Progenitor cell of endocrine pancreas (in vitro differentiated cells): Measurements from ENCODE around the gene PRKCD. TPM values are rescaled to one million over a fixed set of nuclear protein-coding genes. Genes with fewer than 3 reads are reported as not detected.

ENCODE experiments used
- DNase-seq: peaks from one replicate; pipeline ENCODE4 v3.0.0; 2021; ENCODE audit warnings: low spot score; ENCODE audit not compliant: unreplicated experiment
- H3K27ac Mint-ChIP-seq: 2 replicates; pipeline ENCODE4 v1.8.0; 2021; ENCODE audit warnings: mild to moderate bottlenecking, moderate library complexity, mixed read lengths
- H3K27me3 Mint-ChIP-seq: 2 replicates; pipeline ENCODE4 v1.8.0; 2021; ENCODE audit warnings: mixed read lengths
- H3K36me3 Mint-ChIP-seq: 2 replicates; pipeline ENCODE4 v1.8.0; 2022; ENCODE audit warnings: mixed read lengths; ENCODE audit not compliant: insufficient read depth
- H3K4me1 Mint-ChIP-seq: 2 replicates; pipeline ENCODE4 v1.8.0; 2021; ENCODE audit warnings: low read depth, mixed read lengths
- H3K4me3 Mint-ChIP-seq: 2 replicates; pipeline ENCODE4 v1.8.0; 2021; ENCODE audit warnings: low read depth, mild to moderate bottlenecking, moderate library complexity, mixed read lengths
- H3K9me3 Mint-ChIP-seq: 2 replicates; pipeline ENCODE4 v1.8.0; 2021; ENCODE audit warnings: low read depth, mixed read lengths
- total RNA-seq: library from RNA; stranded (reverse); gene quantifications from 2 replicates; pipeline ENCODE4 v1.2.1, GENCODE V29; 2021
- TF ChIP-seq, protein P1 (sequence below): fragments of 200-600 bp; sonication (generic); IDR thresholded peaks from one replicate; pipeline ENCODE4 v1.5.0; 2021; ENCODE audit warnings: antibody characterized with exemption, mild to moderate bottlenecking; ENCODE audit not compliant: unreplicated experiment

PRKCD gene
- total RNA-seq, 1 donor from 2014 or later = 45.8 TPM

DNA sequence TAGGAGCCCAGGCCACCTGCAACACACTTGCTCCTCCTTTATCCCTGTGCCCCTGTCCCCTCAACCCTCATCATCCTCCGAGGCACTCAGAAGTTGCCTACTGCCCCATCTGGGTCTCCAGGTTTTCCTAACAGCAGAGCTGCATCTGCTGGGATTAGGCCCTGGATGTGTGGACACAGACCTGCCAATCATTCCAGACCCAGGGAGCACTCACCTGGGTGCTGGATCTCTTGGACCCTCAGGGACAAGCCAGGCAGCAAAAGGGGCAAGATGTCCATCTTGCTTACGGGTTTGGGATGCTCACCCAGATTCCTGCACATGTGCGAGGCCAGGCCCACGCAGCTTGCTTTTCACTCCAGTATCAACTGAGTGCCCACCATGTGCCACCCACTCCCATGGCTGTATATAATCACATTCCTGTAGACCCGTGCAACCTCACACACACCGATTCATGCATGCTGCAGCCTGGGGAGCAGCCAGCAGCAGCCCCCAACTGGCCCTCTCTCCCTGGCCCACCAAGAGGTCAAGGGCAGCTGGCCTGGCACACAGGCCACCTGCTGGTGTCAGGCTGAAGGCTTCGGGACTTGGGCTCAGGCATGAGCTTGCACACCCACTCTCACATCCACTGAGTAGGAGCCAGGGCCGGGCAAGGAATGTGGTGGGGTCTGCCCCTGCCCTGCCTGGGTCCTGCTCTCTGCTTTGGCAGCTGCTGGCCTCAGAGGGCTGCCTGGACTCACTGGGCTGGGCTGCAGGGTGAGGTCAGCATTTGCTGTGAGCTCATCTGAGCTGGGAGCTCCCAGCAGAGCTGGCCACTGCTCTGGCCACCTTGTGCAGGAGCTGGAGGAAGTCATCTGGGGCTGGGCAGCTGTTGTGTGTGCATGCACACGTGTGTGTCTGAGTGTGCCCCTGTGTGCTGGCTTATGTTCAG is 14.9 kb downstream of the PRKCD start:
- Mint-ChIP-seq H3K27me3 (no peaks in the 10 kb centered on the region), H3K9me3 (no peaks in the 10 kb centered on the region), H3K4me1 (peaks cover 10% of the 10 kb centered on the region)

DNA sequence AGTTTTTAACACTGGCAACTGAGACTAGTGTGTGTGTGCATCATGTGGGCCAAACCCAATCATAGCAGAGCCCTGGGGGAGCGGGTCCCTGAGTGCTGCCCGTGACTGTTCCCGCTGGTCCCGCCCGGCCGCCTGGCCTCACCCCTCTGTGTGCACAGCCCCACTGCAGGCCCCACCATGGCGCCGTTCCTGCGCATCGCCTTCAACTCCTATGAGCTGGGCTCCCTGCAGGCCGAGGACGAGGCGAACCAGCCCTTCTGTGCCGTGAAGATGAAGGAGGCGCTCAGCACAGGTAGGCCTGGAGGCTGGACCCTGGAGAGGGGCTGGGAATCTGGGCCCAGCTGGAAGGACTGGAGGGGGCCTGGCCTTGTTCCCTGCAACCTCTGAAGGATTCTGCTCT is 17.2 kb downstream of the PRKCD start:
- DNase-seq = no peak
- Mint-ChIP-seq H3K9me3 (no peaks in the 10 kb centered on the region), H3K27ac (no peak overlapping the region), H3K27me3 (no peaks in the 10 kb centered on the region), H3K4me1 (no peaks in the 10 kb centered on the region), H3K4me3 (no peak overlapping the region), H3K36me3 (peaks cover 5% of the 10 kb centered on the region)
- TF ChIP-seq, protein P1, sequence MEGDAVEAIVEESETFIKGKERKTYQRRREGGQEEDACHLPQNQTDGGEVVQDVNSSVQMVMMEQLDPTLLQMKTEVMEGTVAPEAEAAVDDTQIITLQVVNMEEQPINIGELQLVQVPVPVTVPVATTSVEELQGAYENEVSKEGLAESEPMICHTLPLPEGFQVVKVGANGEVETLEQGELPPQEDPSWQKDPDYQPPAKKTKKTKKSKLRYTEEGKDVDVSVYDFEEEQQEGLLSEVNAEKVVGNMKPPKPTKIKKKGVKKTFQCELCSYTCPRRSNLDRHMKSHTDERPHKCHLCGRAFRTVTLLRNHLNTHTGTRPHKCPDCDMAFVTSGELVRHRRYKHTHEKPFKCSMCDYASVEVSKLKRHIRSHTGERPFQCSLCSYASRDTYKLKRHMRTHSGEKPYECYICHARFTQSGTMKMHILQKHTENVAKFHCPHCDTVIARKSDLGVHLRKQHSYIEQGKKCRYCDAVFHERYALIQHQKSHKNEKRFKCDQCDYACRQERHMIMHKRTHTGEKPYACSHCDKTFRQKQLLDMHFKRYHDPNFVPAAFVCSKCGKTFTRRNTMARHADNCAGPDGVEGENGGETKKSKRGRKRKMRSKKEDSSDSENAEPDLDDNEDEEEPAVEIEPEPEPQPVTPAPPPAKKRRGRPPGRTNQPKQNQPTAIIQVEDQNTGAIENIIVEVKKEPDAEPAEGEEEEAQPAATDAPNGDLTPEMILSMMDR = no peak

More for the DNA sequence above, 14.9 kb downstream of the PRKCD start:
- H3K36me3 Mint-ChIP-seq = peaks cover 5% of the 10 kb centered on the region
- no peak for DNase-seq
- peak overlapping the region; percentile 37 for H3K27ac Mint-ChIP-seq
- no peak overlapping the region for H3K4me3 Mint-ChIP-seq
- TF ChIP-seq, protein P1 = no peak

DNA sequence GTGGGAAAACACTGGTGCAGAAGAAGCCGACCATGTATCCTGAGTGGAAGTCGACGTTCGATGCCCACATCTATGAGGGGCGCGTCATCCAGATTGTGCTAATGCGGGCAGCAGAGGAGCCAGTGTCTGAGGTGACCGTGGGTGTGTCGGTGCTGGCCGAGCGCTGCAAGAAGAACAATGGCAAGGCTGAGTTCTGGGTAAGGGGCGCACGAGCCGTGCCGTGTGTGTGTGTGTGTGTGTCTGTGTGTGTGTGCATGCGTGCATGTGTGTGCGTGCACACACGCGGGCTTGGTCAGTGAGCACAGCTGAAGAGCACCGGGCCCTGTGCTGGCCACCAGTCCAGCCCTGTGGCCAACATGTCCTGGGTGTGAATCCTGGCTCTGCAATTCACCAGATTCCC is 18.6 kb downstream of the PRKCD start:
- H3K36me3 Mint-ChIP-seq = peaks cover 3% of the 10 kb centered on the region
- H3K27me3 Mint-ChIP-seq = no peaks in the 10 kb centered on the region
- H3K4me1 Mint-ChIP-seq = no peaks in the 10 kb centered on the region
- TF ChIP-seq, protein P1 = no peak
- no peak overlapping the region for H3K27ac Mint-ChIP-seq
- no peak overlapping the region for H3K4me3 Mint-ChIP-seq
- no peak for DNase-seq
- no peaks in the 10 kb centered on the region for H3K9me3 Mint-ChIP-seq

DNA sequence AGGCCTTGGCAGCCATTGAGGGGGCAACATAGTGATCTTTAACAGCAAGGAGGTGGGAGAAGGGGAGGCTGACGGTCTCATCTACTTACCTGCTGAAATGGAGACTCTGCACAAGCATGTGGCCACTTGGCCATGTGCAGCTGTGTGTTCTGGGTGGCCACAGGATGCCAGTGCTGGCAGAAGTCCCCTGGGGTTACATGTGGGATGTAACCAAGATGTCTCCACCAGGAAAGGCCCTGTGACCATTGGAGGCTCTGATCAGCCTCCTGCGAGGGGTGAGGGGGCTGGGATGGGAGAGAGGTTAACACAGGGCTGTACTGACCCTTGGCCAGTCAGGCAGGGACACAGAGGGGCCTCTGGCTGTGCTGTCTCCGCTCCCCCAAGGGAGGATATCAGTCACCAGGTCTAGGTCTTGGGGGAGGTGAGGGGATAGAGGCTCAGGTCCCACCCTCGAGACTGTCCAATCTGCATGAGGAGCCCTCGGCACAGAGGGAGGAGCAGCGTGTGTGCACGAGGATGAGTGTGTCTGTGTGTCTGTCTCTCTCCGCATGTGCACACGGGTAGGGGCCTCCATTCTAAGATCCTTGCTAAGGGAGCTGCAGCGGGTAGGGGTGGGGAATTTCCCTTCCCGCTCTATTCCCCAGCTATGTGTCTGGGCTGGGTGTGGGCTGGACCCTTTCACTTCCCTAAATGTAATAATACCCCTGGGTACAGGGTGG is 19.5 kb downstream of the PRKCD start:
- Mint-ChIP-seq H3K4me3 (no peak overlapping the region), H3K36me3 (peaks cover 5% of the 10 kb centered on the region), H3K27me3 (no peaks in the 10 kb centered on the region), H3K27ac (no peak overlapping the region), H3K9me3 (no peaks in the 10 kb centered on the region), H3K4me1 (no peaks in the 10 kb centered on the region)
- DNase-seq = no peak
- TF ChIP-seq, protein P1 = no peak

DNA sequence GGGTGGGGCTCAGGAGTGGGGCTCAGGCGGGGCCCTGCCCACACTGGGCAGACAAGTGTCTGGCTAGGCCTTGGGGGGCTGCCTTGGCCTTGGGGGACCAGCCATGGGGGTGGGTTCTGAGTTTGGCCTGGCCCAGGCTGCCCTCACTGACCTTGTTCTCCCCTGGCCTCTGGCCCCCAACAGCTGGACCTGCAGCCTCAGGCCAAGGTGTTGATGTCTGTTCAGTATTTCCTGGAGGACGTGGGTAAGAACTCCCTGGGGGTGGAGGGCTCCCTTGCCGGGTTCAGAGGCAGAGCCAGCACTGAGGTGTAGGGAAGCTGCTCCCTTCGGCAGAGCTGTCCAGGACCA is 20.0 kb downstream of the PRKCD start:
- Mint-ChIP-seq H3K36me3 (peaks cover 5% of the 10 kb centered on the region), H3K27me3 (no peaks in the 10 kb centered on the region), H3K9me3 (no peaks in the 10 kb centered on the region), H3K4me1 (no peaks in the 10 kb centered on the region), H3K27ac (no peak overlapping the region), H3K4me3 (no peak overlapping the region)
- TF ChIP-seq, protein P1 = no peak
- no peak for DNase-seq
